AG09309 (cell line): ENCODE results near the gene EXD3.

Experiments
- DNase-seq: peaks from one replicate; pipeline ENCODE4 v3.0.0-alpha.2; 2010; ENCODE audit warnings: low read depth
- H3K4me3 ChIP-seq: 2 replicates; pipeline ENCODE4 v1.5.1; 2011; ENCODE audit warnings: mild to moderate bottlenecking, low read depth, low read length, moderate library complexity; ENCODE audit not compliant: control insufficient read depth
- CTCF ChIP-seq: IDR thresholded peaks from 2 replicates; pipeline ENCODE4 v1.5.1; 2011; ENCODE audit warnings: mild to moderate bottlenecking, low read depth, low read length, inconsistent platforms; ENCODE audit not compliant: insufficient read depth, control insufficient read depth; ENCODE audit errors: missing control alignments

The EXD3 gene

GRCh38 chr9:137406876-137407589, 15.9 kb downstream of the EXD3 start:
- peak overlapping the region; percentile 44 for H3K4me3 ChIP-seq
- DNase-seq, result no peak
- TF ChIP-seq CTCF, result peak; percentile 64

- TF ChIP-seq CTCF, result no peak
- no peak for DNase-seq
- peak overlapping the region; percentile 44 for H3K4me3 ChIP-seq
These were observed 16.7 kb downstream of the EXD3 start for GRCh38 chr9:137406085-137406760.

- no peak for DNase-seq
- no peak for TF ChIP-seq CTCF
These were observed 17.3 kb downstream of the EXD3 start for GRCh38 chr9:137405677-137406081.

GRCh38 chr9:137404961-137405567, 17.9 kb downstream of the EXD3 start:
- no peak for DNase-seq
- no peak for TF ChIP-seq CTCF
- no peak overlapping the region for H3K4me3 ChIP-seq

More at GRCh38 chr9:137405677-137406081, 17.3 kb downstream of the EXD3 start:
- no peak overlapping the region for H3K4me3 ChIP-seq

GRCh38 chr9:137403269-137403668, 19.7 kb downstream of the EXD3 start:
- no peak overlapping the region for H3K4me3 ChIP-seq
- DNase-seq, result no peak
- TF ChIP-seq CTCF, result no peak

GRCh38 chr9:137402746-137403145, 20.2 kb downstream of the EXD3 start:
- H3K4me3 ChIP-seq, result no peak overlapping the region
- no peak for DNase-seq
- TF ChIP-seq CTCF, result no peak
